HG03460 (cell line): ENCODE measurements around the gene IFNL3.
"Not testable (repeated sequence)": the region's sequence is repeated elsewhere in the genome, so short reads cannot be mapped to it uniquely, and the experiment has no call there.

Experiments
- ATAC-seq: cut with Tn5 transposase; IDR thresholded peaks from one replicate; pipeline ENCODE4 v1.9.1; 2021; ENCODE audit not compliant: unreplicated experiment

Gene IFNL3

GRCh38 chr19:39253374-39254149 lies 8.8 kb upstream of the IFNL3 start:
- ATAC-seq = no peak

- ATAC-seq = no peak
Measured at GRCh38 chr19:39252458-39252857, 7.7 kb upstream of the IFNL3 start.

DNA sequence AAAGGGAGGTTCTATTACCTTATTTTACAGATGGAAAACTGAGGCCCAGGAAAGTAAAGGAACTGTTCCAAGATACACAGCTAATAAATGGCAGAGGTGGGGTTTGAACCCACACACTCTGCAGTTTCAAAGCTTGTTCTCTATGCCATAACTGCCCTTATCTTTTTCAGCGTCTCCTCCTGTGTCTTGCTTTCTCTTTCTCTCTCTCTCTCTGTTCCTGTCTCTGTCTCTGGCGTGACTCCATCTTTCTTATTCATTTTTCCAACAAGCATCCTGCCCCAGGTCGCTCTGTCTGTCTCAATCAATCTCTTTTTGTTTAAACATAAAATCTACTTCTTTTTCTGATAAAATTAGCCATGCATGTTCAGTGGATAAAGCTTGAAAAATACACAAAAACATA lies 7.0 kb upstream of the IFNL3 start:
- no peak for ATAC-seq

- ATAC-seq = no peak
Measured at GRCh38 chr19:39251081-39251480, 6.3 kb upstream of the IFNL3 start.

- ATAC-seq = no peak
Measured at GRCh38 chr19:39248806-39249205, 4.0 kb upstream of the IFNL3 start, which contains the start of gene IFNL4. IFNL4 (minus strand) TSS chr19:39248856.

- no peak for ATAC-seq
Measured at GRCh38 chr19:39247701-39248664, 3.2 kb upstream of the IFNL3 start.

DNA sequence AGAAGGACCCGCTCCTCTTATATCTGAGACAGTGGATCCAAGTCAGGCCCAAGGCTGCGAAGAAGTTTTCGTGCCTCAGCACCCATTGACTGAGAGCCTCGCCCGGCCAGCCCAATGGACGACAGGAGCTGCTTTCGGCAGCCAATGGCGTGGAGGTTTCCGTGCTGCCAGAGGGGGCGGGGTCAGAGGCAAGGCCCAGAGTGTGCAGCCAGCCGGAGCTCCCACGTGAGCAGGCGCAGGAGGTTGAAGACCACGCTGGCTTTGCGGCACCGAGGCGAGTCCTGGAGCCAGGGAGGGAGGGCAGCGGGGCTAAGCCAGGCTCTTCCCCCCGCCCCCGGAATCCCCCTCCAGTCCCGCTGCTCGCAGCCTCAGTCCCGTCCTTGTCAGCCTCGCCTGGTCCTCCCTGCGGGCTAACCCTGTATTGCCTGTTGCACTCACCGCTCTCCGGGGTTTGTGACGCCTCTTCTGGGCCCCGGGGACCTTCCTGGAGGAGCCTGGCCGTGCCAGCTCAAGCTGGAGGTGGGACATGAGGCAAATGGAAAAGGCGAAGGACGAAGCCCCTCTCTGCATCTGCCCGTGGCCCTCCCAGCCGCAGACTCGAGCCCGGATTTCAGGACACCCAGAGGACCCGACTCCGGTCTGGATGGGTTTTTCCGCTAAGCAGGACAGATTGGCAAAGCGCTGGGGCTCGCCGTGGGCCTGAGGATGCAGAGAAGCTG lies 2.3 kb upstream of the IFNL3 start:
- ATAC-seq = no peak

DNA sequence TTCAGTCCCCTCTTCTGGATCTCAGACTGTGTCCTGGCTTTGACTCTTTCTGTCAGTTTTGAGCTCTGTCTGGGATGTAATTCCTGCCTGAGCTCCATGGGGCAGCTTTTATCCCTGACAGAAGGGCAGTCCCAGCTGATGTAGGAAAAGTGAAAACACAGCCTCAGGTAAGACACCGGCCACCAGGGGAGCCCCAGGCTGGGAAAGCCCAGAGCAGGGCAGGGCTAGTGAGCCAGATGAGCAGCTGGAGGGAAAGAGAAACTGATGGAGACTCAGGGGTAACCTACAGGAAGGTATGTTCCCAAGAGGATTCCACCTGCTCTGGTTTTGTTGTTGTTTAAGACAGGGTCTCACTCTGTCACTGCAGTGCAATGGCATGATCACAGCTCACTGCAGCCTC lies 360 bp upstream of the IFNL3 start:
- ATAC-seq = not testable (repeated sequence)

GRCh38 chr19:39243741-39244140 lies 1.1 kb downstream of the IFNL3 start:
- not testable (repeated sequence) for ATAC-seq

DNA sequence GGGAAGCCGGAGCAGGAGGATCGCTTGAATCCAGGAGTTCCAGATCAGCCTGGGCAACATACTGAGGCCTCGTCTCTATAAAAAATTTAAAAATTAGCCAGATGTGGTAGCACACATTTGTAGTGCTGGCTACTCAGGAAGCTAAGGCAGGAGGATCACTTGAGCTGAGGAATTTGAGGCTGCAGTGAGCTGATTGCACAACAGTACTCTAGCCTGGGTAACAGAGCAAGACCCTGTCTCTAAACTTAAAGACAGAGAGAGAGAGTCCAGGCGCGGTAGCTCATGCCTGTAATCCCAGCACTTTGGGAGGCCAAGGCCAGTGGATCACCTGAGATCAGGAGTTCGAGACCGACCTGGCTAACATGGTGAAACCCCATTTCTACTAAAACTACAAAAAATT lies 4.4 kb downstream of the IFNL3 start:
- ATAC-seq = no peak

GRCh38 chr19:39238944-39239343 lies 5.9 kb downstream of the IFNL3 start:
- ATAC-seq = no peak

DNA sequence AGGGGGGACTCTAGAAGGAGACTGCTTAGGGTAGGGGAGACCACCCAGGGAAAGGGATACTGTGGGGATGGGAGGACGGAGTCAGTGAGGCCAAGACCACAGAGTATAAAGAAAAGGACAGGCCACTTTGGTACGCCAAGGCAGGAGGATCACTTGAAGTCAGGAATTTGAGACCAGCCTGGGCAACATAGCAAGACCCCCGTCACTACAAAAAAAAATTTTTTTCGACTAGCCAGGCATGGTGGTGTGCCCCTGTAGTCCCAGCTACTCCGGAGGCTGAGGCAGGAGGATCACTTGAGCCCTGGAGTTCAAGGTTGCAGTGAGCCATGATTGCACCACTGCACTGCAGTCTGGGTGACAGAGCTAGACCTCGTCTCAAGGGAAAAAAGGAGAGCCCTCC lies 6.6 kb downstream of the IFNL3 start:
- no peak for ATAC-seq

- ATAC-seq = no peak
Measured at GRCh38 chr19:39237200-39238184, 7.3 kb downstream of the IFNL3 start.

- no peak for ATAC-seq
Measured at GRCh38 chr19:39236527-39236926, 8.3 kb downstream of the IFNL3 start.

- ATAC-seq = no peak
Measured at GRCh38 chr19:39232708-39233107, 12.1 kb downstream of the IFNL3 start.

- no peak for ATAC-seq
Measured at GRCh38 chr19:39230096-39230764, 14.6 kb downstream of the IFNL3 start.

GRCh38 chr19:39224910-39225309 lies 19.9 kb downstream of the IFNL3 start:
- ATAC-seq = no peak

DNA sequence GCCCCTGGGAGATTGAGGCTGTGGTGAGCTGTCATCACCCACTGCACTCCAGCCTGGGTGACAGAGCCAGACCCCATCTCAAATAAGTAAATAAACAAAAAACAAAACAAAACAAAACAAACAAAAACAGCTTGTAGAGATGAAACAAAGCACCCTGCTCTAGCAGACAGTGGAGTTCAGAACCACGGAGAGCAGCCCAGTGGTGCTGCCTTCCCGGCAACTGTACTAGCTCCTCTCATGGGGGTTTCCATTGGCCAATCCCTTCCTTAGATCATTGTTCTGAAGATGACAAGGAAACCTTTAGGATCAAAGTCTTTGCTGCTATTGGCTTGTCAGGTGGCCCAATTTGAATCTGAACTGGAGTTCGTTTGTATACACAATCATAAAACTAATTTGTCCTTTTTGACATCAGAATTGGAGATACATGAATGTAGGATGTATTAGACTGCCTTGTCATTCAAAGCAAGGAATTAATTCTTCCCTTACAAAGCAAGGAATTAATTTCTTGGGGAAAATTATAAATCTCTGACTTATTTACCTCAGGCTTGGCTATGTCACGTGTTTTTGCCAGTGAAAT lies 21.0 kb downstream of the IFNL3 start:
- ATAC-seq = no peak

DNA sequence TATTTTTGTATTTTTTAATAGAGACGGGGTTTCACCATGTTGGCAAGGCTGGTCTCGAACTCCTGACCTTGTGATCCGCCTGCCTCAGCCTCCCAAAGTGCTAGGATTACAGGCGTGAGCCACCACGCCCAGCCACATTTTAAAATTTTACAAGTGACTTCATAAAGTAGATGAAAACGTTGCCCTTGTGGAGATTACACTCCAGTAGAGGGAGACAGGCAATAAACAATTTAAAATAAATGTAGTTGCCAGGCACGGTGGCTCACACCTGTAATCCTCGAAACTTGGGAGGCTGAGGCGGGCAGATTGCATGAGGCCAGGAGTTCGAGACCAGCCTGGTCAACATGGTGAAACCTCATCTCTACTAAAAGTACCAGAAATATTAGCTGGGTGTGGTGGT lies 25.7 kb downstream of the IFNL3 start:
- ATAC-seq = not testable (repeated sequence)
